A673 (cell line): ENCODE data around the gene ADAMTS3. TPM values are rescaled to one million over a fixed set of nuclear protein-coding genes. Genes with fewer than 3 reads are reported as not detected.
"Not testable (repeated sequence)": the region's sequence is repeated elsewhere in the genome, so short reads cannot be mapped to it uniquely, and the experiment has no call there.

Source experiments
- BruUV-seq: library from RNA; stranded (reverse); fragments of 400-500 nt; replicated peaks from 2 replicates; lab custom pipeline; 2021; lab: Mats Ljungman, UMichigan
- CTCF ChIA-PET: fragments of 300-600 bp; sonication (Branson Sonifier 250); formaldehyde crosslinking; loops from one replicate; lab custom pipeline; 2022; ENCODE audit warnings: antibody characterized with exemption; lab: Charles Lee
- POLR2A ChIA-PET: fragments of 300-600 bp; sonication (Branson Sonifier 250); formaldehyde crosslinking; loops from one replicate; lab custom pipeline; 2022; ENCODE audit warnings: antibody characterized with exemption; ENCODE audit not compliant: low non-redundant PET; lab: Charles Lee
- DNase-seq: peaks from one replicate; pipeline ENCODE4 v3.0.0-alpha.2; 2015; ENCODE audit warnings: low spot score
- H3K27ac ChIP-seq: fragments of 200-600 bp; sonication (generic); 2 replicates; pipeline ENCODE4 v1.5.1; 2016; ENCODE audit warnings: mixed run types, low read depth, mild to moderate bottlenecking, mixed read lengths, antibody characterized with exemption, low read length; ENCODE audit not compliant: poor library complexity, severe bottlenecking
- H3K27me3 ChIP-seq: fragments of 200-600 bp; sonication (generic); replicated peaks from 2 replicates; pipeline ENCODE4 v1.6.1; 2017; ENCODE audit warnings: mixed run types, low read depth, mild to moderate bottlenecking, mixed read lengths, antibody characterized with exemption, low read length; ENCODE audit not compliant: insufficient read depth, poor library complexity
- H3K36me3 ChIP-seq: fragments of 200-600 bp; sonication (generic); 2 replicates; pipeline ENCODE4 v1.6.1; 2016; ENCODE audit warnings: mixed run types, mild to moderate bottlenecking, mixed read lengths, antibody characterized with exemption, low read length; ENCODE audit not compliant: insufficient read depth, poor library complexity, severe bottlenecking
- H3K4me1 ChIP-seq: fragments of 200-600 bp; sonication (generic); 2 replicates; pipeline ENCODE4 v1.6.1; 2017; ENCODE audit warnings: mixed run types, mild to moderate bottlenecking, mixed read lengths, antibody characterized with exemption, low read length; ENCODE audit not compliant: insufficient read depth, poor library complexity, severe bottlenecking
- H3K4me3 ChIP-seq: fragments of 200-600 bp; sonication (generic); 2 replicates; pipeline ENCODE4 v1.5.1; 2016; ENCODE audit warnings: low read depth, mixed run types, mild to moderate bottlenecking, mixed read lengths, low read length; ENCODE audit not compliant: poor library complexity, severe bottlenecking
- H3K9me3 ChIP-seq: fragments of 200-600 bp; sonication (generic); 2 replicates; pipeline ENCODE4 v1.6.1; 2016; ENCODE audit warnings: mixed run types, low read depth, mild to moderate bottlenecking, mixed read lengths, antibody characterized with exemption, low read length; ENCODE audit not compliant: poor library complexity, severe bottlenecking
- CTCF ChIP-seq: fragments of 300-800, 200-600 bp; sonication (generic); conservative IDR thresholded peaks from 2 replicates; pipeline ENCODE4 v1.5.1; 2017; ENCODE audit warnings: low read depth, mild to moderate bottlenecking, antibody characterized with exemption, low read length, moderate library complexity, mixed read lengths
- EZH2 ChIP-seq: fragments of 200-600 bp; sonication (generic); IDR thresholded peaks from 2 replicates; pipeline ENCODE4 v1.6.1; 2017; ENCODE audit warnings: borderline replicate concordance, low read depth, mild to moderate bottlenecking, mixed read lengths, antibody characterized with exemption, low read length; ENCODE audit not compliant: poor library complexity, severe bottlenecking
- intact Hi-C: fragments of 100-400 bp; cut with micrococcal nuclease; formaldehyde crosslinking; loops from one replicate; pipeline ENCODE4 v1.10.0; 2022; ENCODE audit not compliant: unreplicated experiment
- total RNA-seq: library from RNA; stranded (reverse); gene quantifications from 2 replicates; pipeline ENCODE4 v1.2.3, GENCODE V29; 2021

The ADAMTS3 gene
- total RNA-seq, 1 experiment from 2014 or later: 0.17 TPM

- ChIA-PET POLR2A (no interaction called here), CTCF (no interaction called here)
- no peaks in the 10 kb centered on the region for H3K4me1 ChIP-seq
- H3K27ac ChIP-seq: no peak overlapping the region
- BruUV-seq: no TSS peak
- H3K36me3 ChIP-seq: no peaks in the 10 kb centered on the region
- no peaks in the 10 kb centered on the region for H3K27me3 ChIP-seq
- DNase-seq: no peak
- H3K9me3 ChIP-seq: no peaks in the 10 kb centered on the region
- H3K4me3 ChIP-seq: no peak overlapping the region
- intact Hi-C loops: no loop called here
- TF ChIP-seq EZH2 (no peak), CTCF (no peak)
Measured at GRCh38 chr4:72553540-72554337, 15.3 kb downstream of the ADAMTS3 start.

DNA sequence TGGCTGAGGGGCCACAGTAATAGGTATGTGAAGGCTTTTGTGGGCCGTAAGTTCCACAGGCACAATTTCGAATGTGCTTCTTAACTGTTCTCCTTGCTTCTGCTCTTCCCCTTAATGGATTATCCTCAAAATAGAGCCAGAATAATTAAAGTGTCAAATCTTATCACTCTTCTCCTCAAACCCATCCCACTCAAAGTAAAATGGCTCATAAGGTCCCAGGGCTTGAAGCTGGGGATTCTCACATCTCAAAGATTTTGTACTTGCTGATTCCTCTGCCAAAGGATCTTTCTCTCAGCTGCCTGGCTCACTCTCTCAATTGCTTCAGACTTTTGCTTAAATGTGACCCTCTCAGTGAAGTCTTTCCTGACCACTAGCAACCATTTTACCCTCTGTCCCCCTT lies 16.6 kb downstream of the ADAMTS3 start:
- no peak for DNase-seq
- Histone ChIP-seq H3K4me1 (no peaks in the 10 kb centered on the region), H3K27ac (no peak overlapping the region), H3K9me3 (no peaks in the 10 kb centered on the region), H3K4me3 (no peak overlapping the region), H3K27me3 (no peaks in the 10 kb centered on the region), H3K36me3 (no peaks in the 10 kb centered on the region)
- intact Hi-C loops: no loop called here
- TF ChIP-seq EZH2 (no peak), CTCF (no peak)
- ChIA-PET CTCF (no interaction called here), POLR2A (no interaction called here)
- BruUV-seq: no TSS peak

GRCh38 chr4:72546456-72546855 lies 22.6 kb downstream of the ADAMTS3 start:
- ChIA-PET CTCF (no interaction called here), POLR2A (no interaction called here)
- no peaks in the 10 kb centered on the region for H3K36me3 ChIP-seq
- no peaks in the 10 kb centered on the region for H3K4me1 ChIP-seq
- TF ChIP-seq EZH2 (no peak), CTCF (no peak)
- intact Hi-C loops: no loop called here
- no peak overlapping the region for H3K4me3 ChIP-seq
- no TSS peak for BruUV-seq
- no peak overlapping the region for H3K27ac ChIP-seq
- H3K9me3 ChIP-seq: no peaks in the 10 kb centered on the region
- no peak for DNase-seq
- H3K27me3 ChIP-seq: no peaks in the 10 kb centered on the region

- DNase-seq, H3K27ac ChIP-seq, intact Hi-C loops, POLR2A ChIA-PET, H3K4me3 ChIP-seq, H3K27me3 ChIP-seq, H3K9me3 ChIP-seq, H3K4me1 ChIP-seq, CTCF ChIA-PET, H3K36me3 ChIP-seq, BruUV-seq: not testable (repeated sequence)
Measured at GRCh38 chr4:72540694-72541093, 28.3 kb downstream of the ADAMTS3 start.
